ENCODE measurements around the gene SHC3.

DNA sequence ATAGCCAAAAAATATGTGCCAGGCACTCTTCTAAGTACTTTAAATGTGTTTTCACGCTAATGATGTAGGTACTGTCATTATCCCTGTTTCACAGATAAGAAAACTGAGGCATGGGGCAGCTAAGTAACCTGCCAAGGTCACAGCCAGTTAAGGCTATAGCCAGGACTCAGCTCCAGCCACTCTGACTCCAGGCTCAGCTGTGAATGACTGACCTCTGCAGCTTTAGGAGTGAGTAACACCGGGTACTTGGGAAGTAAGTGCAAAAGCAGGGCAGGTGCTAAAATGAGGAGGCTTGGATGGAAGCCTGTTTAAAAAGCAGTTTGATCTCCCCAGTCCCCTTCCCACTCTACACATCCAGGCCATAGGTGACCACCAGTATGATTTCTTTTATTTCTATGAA is 10.6 kb upstream of the SHC3 start:
- TF ChIP-seq POLR2AphosphoS5 (IDR thresholded peaks at IDR 0.05) (no peak), MXI1 (conservative IDR thresholded peaks at IDR 0.05; ENCODE audit: poor library complexity, severe bottlenecking) (no peak), EZH2 (IDR thresholded peaks at IDR 0.05; ENCODE audit: borderline replicate concordance, insufficient read depth, low read length, poor library complexity, severe bottlenecking) (no peak), RAD21 (conservative IDR thresholded peaks at IDR 0.05) (no peak)
- TF ChIP-seq, protein P1, sequence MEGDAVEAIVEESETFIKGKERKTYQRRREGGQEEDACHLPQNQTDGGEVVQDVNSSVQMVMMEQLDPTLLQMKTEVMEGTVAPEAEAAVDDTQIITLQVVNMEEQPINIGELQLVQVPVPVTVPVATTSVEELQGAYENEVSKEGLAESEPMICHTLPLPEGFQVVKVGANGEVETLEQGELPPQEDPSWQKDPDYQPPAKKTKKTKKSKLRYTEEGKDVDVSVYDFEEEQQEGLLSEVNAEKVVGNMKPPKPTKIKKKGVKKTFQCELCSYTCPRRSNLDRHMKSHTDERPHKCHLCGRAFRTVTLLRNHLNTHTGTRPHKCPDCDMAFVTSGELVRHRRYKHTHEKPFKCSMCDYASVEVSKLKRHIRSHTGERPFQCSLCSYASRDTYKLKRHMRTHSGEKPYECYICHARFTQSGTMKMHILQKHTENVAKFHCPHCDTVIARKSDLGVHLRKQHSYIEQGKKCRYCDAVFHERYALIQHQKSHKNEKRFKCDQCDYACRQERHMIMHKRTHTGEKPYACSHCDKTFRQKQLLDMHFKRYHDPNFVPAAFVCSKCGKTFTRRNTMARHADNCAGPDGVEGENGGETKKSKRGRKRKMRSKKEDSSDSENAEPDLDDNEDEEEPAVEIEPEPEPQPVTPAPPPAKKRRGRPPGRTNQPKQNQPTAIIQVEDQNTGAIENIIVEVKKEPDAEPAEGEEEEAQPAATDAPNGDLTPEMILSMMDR (IDR thresholded peaks at IDR 0.05; ENCODE audit: poor library complexity, severe bottlenecking), result no peak
- TF ChIP-seq, protein P2, sequence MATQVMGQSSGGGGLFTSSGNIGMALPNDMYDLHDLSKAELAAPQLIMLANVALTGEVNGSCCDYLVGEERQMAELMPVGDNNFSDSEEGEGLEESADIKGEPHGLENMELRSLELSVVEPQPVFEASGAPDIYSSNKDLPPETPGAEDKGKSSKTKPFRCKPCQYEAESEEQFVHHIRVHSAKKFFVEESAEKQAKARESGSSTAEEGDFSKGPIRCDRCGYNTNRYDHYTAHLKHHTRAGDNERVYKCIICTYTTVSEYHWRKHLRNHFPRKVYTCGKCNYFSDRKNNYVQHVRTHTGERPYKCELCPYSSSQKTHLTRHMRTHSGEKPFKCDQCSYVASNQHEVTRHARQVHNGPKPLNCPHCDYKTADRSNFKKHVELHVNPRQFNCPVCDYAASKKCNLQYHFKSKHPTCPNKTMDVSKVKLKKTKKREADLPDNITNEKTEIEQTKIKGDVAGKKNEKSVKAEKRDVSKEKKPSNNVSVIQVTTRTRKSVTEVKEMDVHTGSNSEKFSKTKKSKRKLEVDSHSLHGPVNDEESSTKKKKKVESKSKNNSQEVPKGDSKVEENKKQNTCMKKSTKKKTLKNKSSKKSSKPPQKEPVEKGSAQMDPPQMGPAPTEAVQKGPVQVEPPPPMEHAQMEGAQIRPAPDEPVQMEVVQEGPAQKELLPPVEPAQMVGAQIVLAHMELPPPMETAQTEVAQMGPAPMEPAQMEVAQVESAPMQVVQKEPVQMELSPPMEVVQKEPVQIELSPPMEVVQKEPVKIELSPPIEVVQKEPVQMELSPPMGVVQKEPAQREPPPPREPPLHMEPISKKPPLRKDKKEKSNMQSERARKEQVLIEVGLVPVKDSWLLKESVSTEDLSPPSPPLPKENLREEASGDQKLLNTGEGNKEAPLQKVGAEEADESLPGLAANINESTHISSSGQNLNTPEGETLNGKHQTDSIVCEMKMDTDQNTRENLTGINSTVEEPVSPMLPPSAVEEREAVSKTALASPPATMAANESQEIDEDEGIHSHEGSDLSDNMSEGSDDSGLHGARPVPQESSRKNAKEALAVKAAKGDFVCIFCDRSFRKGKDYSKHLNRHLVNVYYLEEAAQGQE (IDR thresholded peaks at IDR 0.05; ENCODE audit: borderline replicate concordance), result no peak

Measured in neural cell (in vitro differentiated cells).